ENCODE data around the gene QPRT. TPM values are rescaled to one million over a fixed set of nuclear protein-coding genes. Genes with fewer than 3 reads are reported as not detected.
"Not testable (repeated sequence)": the region's sequence is repeated elsewhere in the genome, so short reads cannot be mapped to it uniquely, and the experiment has no call there.

QPRT gene
- total RNA-seq, result 106 and 115 TPM in 2 replicates
- long read RNA-seq, transcript QPRT-202 (4 exons, 2,343 nt), result major isoform, 71 of 89 reads
- long read RNA-seq, partial matches to known transcripts, result 6 of 89 reads
- long read RNA-seq, other reads (novel, unspliced or antisense), result 10 of 89 reads

- Mint-ChIP-seq H3K9me3 (ENCODE audit: low read depth) (no peaks in the 10 kb centered on the region), H3K36me3 (ENCODE audit: insufficient read depth) (no peaks in the 10 kb centered on the region), H3K4me3 (ENCODE audit: low read depth) (peak within 1 kb of the TSS; percentile 90), H3K27me3 (no peaks in the 10 kb centered on the region), H3K27ac (peak within 1 kb of the TSS; percentile 99), H3K4me1 (ENCODE audit: low read depth) (peaks cover 13% of the 10 kb centered on the region)
- peak; percentile 51 for DNase-seq (ENCODE audit: low spot score, unreplicated experiment)
- TF ChIP-seq CTCF (IDR thresholded peaks at IDR 0.05; ENCODE audit: unreplicated experiment), result no peak
Observed at GRCh38 chr16:29678691-29679267, at the start of gene QPRT. Gene QPRT (plus strand): TSS chr16:29679180. CDS start chr16:29679198, 18 bp downstream.

GRCh38 chr16:29629318-29629717, 49.7 kb upstream of the QPRT start:
- H3K4me3 Mint-ChIP-seq (ENCODE audit: low read depth), result not testable (repeated sequence)

GRCh38 chr16:29631658-29632057, 47.3 kb upstream of the QPRT start:
- not testable (repeated sequence) for H3K27ac Mint-ChIP-seq; H3K4me1 Mint-ChIP-seq (ENCODE audit: low read depth); H3K27me3 Mint-ChIP-seq; DNase-seq (ENCODE audit: low spot score, unreplicated experiment); H3K36me3 Mint-ChIP-seq (ENCODE audit: insufficient read depth); H3K4me3 Mint-ChIP-seq (ENCODE audit: low read depth); H3K9me3 Mint-ChIP-seq (ENCODE audit: low read depth)

More at GRCh38 chr16:29629318-29629717, 49.7 kb upstream of the QPRT start:
- H3K9me3 Mint-ChIP-seq (ENCODE audit: low read depth); H3K27ac Mint-ChIP-seq; H3K36me3 Mint-ChIP-seq (ENCODE audit: insufficient read depth); H3K4me1 Mint-ChIP-seq (ENCODE audit: low read depth); DNase-seq (ENCODE audit: low spot score, unreplicated experiment); H3K27me3 Mint-ChIP-seq: not testable (repeated sequence)

- not testable (repeated sequence) for DNase-seq (ENCODE audit: low spot score, unreplicated experiment); H3K36me3 Mint-ChIP-seq (ENCODE audit: insufficient read depth); H3K4me1 Mint-ChIP-seq (ENCODE audit: low read depth)
Observed at GRCh38 chr16:29635902-29636301, 43.1 kb upstream of the QPRT start.

GRCh38 chr16:29636368-29636767, 42.6 kb upstream of the QPRT start:
- peak; percentile 10 for TF ChIP-seq CTCF (IDR thresholded peaks at IDR 0.05; ENCODE audit: unreplicated experiment)
- not testable (repeated sequence) for H3K9me3 Mint-ChIP-seq (ENCODE audit: low read depth); H3K4me3 Mint-ChIP-seq (ENCODE audit: low read depth)

More at GRCh38 chr16:29635902-29636301, 43.1 kb upstream of the QPRT start:
- not testable (repeated sequence) for H3K27ac Mint-ChIP-seq; H3K4me3 Mint-ChIP-seq (ENCODE audit: low read depth); H3K9me3 Mint-ChIP-seq (ENCODE audit: low read depth); H3K27me3 Mint-ChIP-seq

GRCh38 chr16:29638751-29639150, 40.2 kb upstream of the QPRT start:
- not testable (repeated sequence) for DNase-seq (ENCODE audit: low spot score, unreplicated experiment); H3K9me3 Mint-ChIP-seq (ENCODE audit: low read depth); H3K27ac Mint-ChIP-seq; H3K27me3 Mint-ChIP-seq; H3K4me1 Mint-ChIP-seq (ENCODE audit: low read depth); H3K36me3 Mint-ChIP-seq (ENCODE audit: insufficient read depth); H3K4me3 Mint-ChIP-seq (ENCODE audit: low read depth)

More at GRCh38 chr16:29636368-29636767, 42.6 kb upstream of the QPRT start:
- H3K36me3 Mint-ChIP-seq (ENCODE audit: insufficient read depth); H3K27me3 Mint-ChIP-seq; DNase-seq (ENCODE audit: low spot score, unreplicated experiment); H3K4me1 Mint-ChIP-seq (ENCODE audit: low read depth); H3K27ac Mint-ChIP-seq: not testable (repeated sequence)

GRCh38 chr16:29641561-29641960, 37.4 kb upstream of the QPRT start:
- Mint-ChIP-seq H3K9me3 (ENCODE audit: low read depth) (no peaks in the 10 kb centered on the region), H3K4me3 (ENCODE audit: low read depth) (no peak overlapping the region), H3K27ac (no peak overlapping the region), H3K4me1 (ENCODE audit: low read depth) (no peaks in the 10 kb centered on the region), H3K36me3 (ENCODE audit: insufficient read depth) (no peaks in the 10 kb centered on the region), H3K27me3 (no peaks in the 10 kb centered on the region)
- no peak for DNase-seq (ENCODE audit: low spot score, unreplicated experiment)
- TF ChIP-seq CTCF (IDR thresholded peaks at IDR 0.05; ENCODE audit: unreplicated experiment), result no peak
